NCI-H345 treated with DMSO at 0.1 percent for 48 hours (cell line): ENCODE measurements around the gene PGLYRP2.
"Not testable (repeated sequence)": the region's sequence is repeated elsewhere in the genome, so short reads cannot be mapped to it uniquely, and the experiment has no call there.

Source experiments
- DNase-seq: peaks from one replicate; lab custom pipeline; 2025; ENCODE audit not compliant: unreplicated experiment; lab: John Stamatoyannopoulos, UW

PGLYRP2 gene

DNA sequence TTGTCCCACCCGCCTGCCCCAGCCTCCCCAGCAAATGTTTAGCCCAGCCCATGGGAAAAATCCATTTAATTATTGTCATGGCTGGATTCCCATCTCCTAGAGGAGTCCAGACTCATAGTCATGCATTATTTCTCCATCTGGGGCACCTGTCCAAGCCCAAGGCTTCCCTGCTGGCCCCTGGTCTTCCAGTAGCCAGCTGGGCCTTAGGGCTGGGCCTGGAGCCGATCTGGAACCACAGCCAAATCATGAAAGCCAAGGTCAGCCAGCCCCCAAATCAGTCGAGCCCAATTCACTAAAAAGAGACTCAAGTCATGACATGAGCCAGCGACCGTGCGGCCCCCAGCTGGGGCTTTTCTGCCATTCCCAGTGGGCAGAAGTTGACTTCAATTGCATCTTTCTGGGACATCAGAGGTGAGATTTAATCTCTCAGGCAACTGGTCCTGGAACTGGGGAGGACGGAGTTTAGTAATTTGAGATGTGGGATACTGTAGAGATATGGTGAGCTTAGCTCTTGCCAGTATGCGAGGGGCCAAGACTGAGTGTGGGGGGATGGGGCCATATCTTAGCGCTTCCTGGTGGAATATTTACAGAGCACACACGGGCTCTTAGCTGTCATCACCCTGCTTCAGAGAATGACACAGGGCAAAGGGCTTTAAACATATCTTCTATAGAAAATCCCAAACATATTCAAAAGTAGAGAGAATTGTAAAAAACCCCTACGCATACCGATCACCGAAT, 9.4 kb upstream of the PGLYRP2 start:
- DNase-seq, result no peak

- no peak for DNase-seq
Observed at GRCh38 chr19:15487038-15487437, 7.7 kb upstream of the PGLYRP2 start.

DNA sequence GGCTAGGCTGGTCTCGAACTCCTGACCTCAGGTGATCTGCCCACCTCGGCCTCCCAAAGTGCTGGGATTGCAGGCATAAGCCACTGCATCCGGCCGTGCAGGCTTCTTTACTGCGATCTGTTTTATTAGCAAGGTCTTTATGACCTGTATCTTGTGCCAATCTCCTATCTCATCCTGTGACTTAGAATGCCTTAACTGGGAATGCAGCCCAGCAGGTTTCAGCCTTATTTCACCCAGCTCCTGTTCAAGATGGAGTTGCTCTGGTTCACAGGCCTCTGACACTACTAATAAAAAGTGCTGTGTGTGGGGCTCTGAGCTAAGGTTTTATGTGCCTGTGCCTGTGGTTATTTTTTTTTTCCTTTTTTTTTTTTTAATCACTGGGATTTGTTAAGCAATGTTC, 6.5 kb upstream of the PGLYRP2 start:
- DNase-seq, result not testable (repeated sequence)

- not testable (repeated sequence) for DNase-seq
Observed at GRCh38 chr19:15480996-15481395, 1.7 kb upstream of the PGLYRP2 start.

DNA sequence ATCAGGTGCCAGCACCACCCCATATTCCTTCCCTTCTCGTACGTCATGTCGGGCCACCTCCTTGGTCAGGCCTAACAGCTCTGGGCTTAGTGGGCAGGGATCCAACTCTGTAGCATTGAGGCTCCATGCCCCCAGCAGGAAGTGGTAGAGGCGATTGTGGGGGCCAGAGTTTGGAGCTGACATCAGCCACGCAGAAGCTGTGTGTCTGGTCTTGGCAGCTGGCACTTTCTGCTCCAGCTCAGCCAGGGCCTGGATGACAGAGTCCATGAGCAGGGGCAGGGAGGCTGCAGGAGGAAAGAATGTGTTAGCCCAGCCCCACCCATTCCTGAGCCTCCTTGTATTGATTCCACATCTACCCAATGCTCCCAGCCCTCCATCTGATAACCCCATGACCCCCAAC, 3.0 kb downstream of the PGLYRP2 start:
- DNase-seq, result no peak

DNA sequence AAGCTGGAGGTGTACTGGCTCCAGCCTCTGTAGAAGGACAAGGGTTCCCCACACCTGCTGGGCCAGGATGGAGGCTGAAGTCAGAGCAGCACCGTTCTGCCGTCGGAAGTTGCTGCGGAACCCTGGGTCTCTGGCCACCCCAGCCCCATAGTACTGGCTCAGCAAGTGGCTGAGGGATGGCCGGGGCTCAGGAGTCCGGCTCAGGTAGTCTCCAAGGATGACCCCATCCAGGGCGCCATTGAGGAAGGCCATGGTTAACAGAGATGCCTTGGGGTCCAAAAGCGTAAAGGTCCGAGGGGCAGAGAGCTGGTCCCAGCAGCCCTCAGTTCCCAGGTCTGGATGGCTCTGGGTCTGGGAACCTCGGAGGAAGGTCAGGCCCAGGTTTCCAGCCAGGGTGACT, 3.7 kb downstream of the PGLYRP2 start:
- no peak for DNase-seq

GRCh38 chr19:15475169-15475568, 4.1 kb downstream of the PGLYRP2 start:
- DNase-seq, result no peak

GRCh38 chr19:15473821-15474220, 5.5 kb downstream of the PGLYRP2 start:
- DNase-seq, result not testable (repeated sequence)

DNA sequence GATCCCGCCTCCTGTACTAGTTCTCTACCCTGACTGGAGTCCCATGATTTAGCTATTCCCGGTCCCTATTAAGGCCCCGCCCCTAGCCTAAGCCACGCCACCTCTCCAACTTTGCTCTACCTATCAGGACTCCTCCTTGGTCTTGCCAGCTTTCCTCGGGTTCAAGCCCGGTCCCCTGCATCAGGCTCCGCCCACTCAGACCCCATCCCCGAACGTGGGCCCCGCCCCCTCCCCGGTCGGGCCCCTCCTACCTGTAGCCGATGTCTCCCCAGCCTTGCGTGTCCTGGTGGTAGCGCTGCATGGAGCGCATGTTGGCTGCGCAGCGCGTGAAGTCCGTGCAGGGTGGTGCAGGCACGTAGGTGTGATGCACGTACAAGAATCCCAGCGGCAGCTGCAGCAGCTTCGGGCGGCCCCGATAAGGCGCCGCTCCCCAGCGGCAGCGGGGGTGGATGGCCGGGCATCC, 7.6 kb downstream of the PGLYRP2 start:
- DNase-seq, result no peak

DNA sequence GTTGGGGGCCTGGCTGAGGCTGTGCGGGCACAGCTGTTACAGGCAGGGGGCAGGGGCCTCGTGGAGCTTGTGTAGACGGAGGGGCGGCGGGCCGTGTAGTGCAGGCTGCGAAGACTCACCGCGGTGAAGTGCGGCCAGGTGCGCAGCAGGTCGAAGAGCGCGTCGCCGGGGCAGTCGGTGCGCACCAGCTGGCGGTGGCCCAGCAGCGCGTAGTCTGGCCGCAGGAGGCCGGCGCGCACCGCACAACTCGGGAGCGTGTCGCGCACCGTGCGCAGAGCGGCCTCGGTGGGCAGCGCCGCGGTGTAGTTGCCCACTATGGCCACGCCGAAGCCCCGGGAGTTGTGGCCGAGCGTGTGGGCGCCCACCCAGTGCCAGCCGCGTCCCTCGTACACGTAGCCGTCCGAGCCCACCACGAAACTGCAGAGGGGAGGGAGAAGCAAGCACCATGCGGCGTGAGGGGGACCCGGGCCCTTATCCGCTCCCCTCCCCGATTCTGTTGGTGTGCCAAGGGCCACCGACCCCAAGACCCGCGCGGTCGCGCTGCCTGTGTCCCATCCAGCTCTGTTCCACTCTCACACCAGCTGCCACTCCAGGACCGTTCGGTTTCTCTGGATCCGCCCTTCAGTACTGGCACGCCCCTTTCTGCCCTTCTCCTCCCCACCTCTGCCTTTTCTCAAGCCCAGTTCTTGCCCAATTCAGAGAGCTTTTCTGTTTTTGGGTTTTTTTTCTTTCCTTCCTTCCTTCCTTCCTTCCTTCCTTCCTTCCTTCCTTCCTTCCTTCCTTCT, 9.6 kb downstream of the PGLYRP2 start:
- DNase-seq, result no peak

- no peak for DNase-seq
Observed at GRCh38 chr19:15468675-15469512, 10.4 kb downstream of the PGLYRP2 start.

DNA sequence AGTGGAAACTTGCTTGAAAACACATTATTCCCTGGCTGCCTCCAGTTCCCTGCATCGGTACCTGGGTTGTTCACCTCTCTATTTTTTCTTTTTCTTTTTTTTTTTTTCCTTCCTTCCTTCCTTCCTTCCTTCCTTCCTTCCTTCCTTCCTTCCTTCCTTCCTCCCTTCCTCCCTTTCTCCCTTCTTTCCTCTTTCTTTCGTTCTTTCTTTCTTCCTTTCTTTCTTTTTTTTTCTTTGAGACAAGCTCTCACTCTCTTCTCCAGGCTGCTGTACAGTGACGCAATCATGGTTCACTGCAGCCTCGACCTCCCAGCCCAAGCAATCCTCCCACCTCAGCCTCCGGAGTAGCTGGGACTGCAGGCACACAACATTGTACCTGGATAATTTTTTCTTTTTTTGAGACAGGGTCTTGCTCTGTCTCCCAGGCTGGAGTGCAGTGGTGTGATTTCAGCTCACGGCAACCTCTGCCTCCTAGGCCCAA, 11.5 kb downstream of the PGLYRP2 start:
- no peak for DNase-seq

DNA sequence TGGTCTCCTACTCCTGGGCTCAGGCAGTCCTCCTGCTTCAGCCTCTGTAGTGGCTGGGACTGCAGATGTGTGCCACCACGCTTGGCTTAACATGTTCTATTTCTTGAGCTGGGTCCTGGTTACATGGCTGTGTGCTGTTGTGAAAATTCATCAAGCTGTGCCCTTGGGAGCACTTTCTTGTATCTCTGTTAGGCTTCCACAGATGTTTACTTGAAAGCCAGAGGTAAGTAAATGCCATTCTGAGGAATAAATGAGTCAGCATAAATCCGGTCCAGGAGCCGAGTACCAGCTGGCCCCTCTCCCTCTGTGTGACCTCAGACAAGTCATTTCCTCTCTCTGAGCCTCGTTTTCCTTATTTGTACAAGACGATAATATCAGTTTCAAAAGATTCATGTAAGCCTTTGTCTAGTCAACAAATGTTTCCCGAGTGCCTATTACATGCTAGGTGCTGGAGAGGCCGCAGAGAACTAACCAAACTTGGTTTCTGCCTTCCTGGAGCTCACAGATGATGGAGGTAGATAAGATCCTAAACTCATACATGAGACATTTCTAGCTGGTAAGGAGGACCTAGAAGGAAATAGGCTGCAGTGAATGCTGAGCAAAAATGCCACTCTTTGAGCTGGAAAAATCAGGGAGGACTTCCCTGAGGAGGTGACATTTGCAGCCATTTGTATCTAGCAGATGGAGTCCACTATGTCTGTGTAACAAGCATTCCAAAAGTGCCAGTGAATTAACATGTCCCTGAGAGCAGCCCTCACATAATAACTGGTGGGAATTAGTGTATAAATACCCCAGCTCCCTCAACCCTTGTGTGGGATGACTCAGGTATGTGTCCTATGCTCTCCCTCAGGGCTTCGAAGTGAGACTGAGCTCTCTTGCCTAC, 12.2 kb downstream of the PGLYRP2 start:
- no peak for DNase-seq

GRCh38 chr19:15464394-15465385, 14.6 kb downstream of the PGLYRP2 start, which contains the start of gene RASAL3:
TSS of gene RASAL3 (minus strand) at chr19:15464544. CDS start at chr19:15464358, 186 bp downstream.
- no peak for DNase-seq

DNA sequence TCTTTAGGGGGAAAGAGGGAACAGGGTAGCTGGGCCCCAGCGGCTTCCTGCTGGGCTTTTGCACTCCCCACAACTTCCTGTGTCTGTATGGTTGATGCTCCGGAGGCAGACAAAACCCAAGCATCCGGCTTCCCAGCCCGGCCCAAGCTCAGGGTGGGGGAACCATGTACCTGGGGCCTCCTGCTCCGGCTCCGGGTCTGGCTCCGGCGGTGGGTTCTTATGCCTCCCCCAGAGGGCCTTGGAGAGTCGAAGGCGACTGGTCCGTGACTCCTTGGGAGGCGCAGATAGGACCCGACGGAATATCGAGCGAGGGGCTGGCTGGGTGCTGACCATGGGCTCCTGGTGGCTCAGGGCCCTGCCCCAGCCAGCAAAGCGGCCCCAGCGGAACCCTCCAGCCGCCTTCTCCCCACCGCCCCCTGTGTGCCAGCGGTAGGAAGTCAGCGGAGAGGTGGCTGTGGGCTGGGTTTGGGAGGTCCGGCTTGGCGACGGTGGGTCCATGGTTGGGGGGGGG, 15.4 kb downstream of the PGLYRP2 start:
- no peak for DNase-seq

GRCh38 chr19:15461694-15462093, 17.6 kb downstream of the PGLYRP2 start:
- no peak for DNase-seq

DNA sequence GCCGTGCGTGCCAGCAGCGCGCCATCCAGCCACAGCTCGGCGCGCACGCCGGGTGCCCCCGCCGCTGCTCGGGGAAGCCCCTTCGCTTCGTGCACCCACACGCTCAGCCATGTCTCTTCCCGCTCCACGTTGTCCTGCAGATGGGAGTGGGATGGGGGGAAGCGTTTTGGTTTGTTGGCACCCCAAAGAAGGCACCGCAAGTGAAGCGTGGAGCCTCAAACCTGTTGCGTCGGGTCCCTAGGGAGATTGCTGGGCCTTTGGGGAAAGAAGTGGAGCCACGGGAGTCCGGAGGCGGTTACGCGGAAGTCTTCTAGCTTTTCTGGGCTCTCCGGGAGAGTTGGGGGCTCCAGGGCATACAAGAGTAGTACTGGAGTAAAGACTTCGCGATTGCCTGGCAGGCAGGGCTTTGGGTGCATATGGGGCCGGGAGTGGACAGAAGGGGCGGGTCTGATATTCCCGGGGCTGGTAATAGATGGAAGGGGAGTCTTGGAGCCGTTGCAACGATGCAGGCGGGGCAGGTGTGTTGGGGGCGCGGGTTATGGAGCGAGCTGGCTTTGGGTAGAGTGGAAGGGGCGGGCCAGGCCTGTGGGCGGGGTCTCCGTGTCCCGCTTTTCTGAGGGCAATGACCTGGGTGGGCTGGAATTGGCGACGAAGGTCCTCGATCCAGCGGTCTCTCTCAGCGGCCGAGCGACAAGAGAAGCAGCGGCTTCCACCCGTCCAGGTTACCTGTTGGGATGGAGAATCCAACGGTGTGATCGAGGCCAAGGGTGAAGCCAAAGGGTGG, 21.4 kb downstream of the PGLYRP2 start:
- no peak for DNase-seq
